ENCODE data around the gene SLC24A4.

Gene SLC24A4

GRCh38 chr14:92501891-92502351 is 179.0 kb downstream of the SLC24A4 start:
- no peak for DNase-seq (ENCODE audit: low spot score)

GRCh38 chr14:92502541-92503286 is 179.7 kb downstream of the SLC24A4 start:
- no peak for DNase-seq (ENCODE audit: low spot score)

- peak; percentile 53 for DNase-seq (ENCODE audit: low spot score)
Observed at GRCh38 chr14:92503756-92504491, 181.0 kb downstream of the SLC24A4 start.

GRCh38 chr14:92505826-92506225 is 182.9 kb downstream of the SLC24A4 start:
- no peak for DNase-seq (ENCODE audit: low spot score)

- DNase-seq (ENCODE audit: low spot score): no peak
Observed at GRCh38 chr14:92506231-92506630, 183.3 kb downstream of the SLC24A4 start.

- DNase-seq (ENCODE audit: low spot score): no peak
Observed at GRCh38 chr14:92507174-92507768, 184.3 kb downstream of the SLC24A4 start.

- no peak for DNase-seq (ENCODE audit: low spot score)
Observed at GRCh38 chr14:92510972-92511371, 188.0 kb downstream of the SLC24A4 start.

- peak; percentile 85 for DNase-seq (ENCODE audit: low spot score)
Observed at GRCh38 chr14:92511453-92512238, 188.7 kb downstream of the SLC24A4 start.

- no peak for DNase-seq (ENCODE audit: low spot score)
Observed at GRCh38 chr14:92512807-92513203, 189.8 kb downstream of the SLC24A4 start.

- DNase-seq (ENCODE audit: low spot score): peak; percentile 71
Observed at GRCh38 chr14:92513204-92513965, 190.4 kb downstream of the SLC24A4 start, which contains the start of gene RIN3. Gene RIN3, plus strand, starts transcription at chr14:92513781. Its CDS starts 152 bp downstream, at chr14:92513933.

GRCh38 chr14:92513966-92514843 is 191.2 kb downstream of the SLC24A4 start:
- peak; percentile 35 for DNase-seq (ENCODE audit: low spot score)

- DNase-seq (ENCODE audit: low spot score): peak; percentile 12
Observed at GRCh38 chr14:92514844-92515514, 192.0 kb downstream of the SLC24A4 start.

- DNase-seq (ENCODE audit: low spot score): no peak
Observed at GRCh38 chr14:92515546-92516343, 192.8 kb downstream of the SLC24A4 start.

- no peak for DNase-seq (ENCODE audit: low spot score)
Observed at GRCh38 chr14:92516344-92516965, 193.5 kb downstream of the SLC24A4 start.

- no peak for DNase-seq (ENCODE audit: low spot score)
Observed at GRCh38 chr14:92516966-92517506, 194.1 kb downstream of the SLC24A4 start.

- DNase-seq (ENCODE audit: low spot score): no peak
Observed at GRCh38 chr14:92517761-92518160, 194.8 kb downstream of the SLC24A4 start.

- no peak for DNase-seq (ENCODE audit: low spot score)
Observed at GRCh38 chr14:92519246-92520101, 196.5 kb downstream of the SLC24A4 start.
